ENCODE results near the gene TRIP13. TPM values are rescaled to one million over a fixed set of nuclear protein-coding genes. Genes with fewer than 3 reads are reported as not detected.
"Not testable (repeated sequence)": the region's sequence is repeated elsewhere in the genome, so short reads cannot be mapped to it uniquely, and the experiment has no call there.

The TRIP13 gene
- total and polyA plus RNA-seq, 5 donors = 0.25 to 0.94 (median 0.54) TPM

DNA sequence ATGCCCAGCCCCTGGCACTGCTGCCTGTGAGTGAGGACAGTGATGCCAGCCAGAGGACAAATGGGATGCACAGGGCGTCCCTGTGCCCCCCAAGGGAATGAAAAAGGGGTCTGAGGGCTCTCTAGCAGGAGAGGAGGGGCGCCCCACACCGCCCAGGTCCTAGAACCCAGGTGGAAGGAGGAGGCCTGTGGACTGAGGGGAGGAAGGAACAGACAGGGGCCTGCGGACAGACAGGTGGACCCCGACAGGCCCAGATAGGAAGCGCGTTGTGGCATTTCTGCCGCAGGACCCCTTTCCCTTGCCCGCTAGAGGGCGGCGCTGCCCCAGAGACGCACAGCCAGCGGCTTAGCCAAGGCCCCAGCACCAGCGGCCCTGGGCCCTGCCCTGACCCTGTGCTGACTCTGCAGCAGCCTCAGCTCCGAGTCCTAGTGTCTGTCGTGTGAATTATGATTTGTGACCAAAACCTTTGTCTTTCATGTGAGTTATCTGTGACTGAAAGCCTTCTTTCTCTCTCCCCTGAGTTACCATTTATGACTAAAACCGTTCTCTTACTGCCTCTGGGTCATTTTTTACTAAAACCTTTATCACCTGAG is 30.7 kb downstream of the TRIP13 start:
- ATAC-seq = peak; percentile 89 to 90
- 17% methylated on average over 17 of the region's 17 CpGs for WGBS
- peak; percentile 89 to 95 (median 94) for DNase-seq
- no peak overlapping the region for H3K27ac ChIP-seq (ENCODE audit: low read length)
- no peaks in the 10 kb centered on the region for H3K4me1 ChIP-seq (ENCODE audit: control insufficient read depth, insufficient read depth, low read length)
- H3K4me3 ChIP-seq (ENCODE audit: low read length) = no peak overlapping the region
- H3K9me3 ChIP-seq (ENCODE audit: control insufficient read depth, low read length) = peaks cover 4% of the 10 kb centered on the region
- intact Hi-C loops (cut with DNase I) = loop anchor here (5.0 to 10.0 kb wide), 4 partner anchors 221 to 251 kb away; no protein-coding TSS in a partner anchor
- H3K27me3 ChIP-seq (ENCODE audit: control insufficient read depth, insufficient read depth) = no peaks in the 10 kb centered on the region

DNA sequence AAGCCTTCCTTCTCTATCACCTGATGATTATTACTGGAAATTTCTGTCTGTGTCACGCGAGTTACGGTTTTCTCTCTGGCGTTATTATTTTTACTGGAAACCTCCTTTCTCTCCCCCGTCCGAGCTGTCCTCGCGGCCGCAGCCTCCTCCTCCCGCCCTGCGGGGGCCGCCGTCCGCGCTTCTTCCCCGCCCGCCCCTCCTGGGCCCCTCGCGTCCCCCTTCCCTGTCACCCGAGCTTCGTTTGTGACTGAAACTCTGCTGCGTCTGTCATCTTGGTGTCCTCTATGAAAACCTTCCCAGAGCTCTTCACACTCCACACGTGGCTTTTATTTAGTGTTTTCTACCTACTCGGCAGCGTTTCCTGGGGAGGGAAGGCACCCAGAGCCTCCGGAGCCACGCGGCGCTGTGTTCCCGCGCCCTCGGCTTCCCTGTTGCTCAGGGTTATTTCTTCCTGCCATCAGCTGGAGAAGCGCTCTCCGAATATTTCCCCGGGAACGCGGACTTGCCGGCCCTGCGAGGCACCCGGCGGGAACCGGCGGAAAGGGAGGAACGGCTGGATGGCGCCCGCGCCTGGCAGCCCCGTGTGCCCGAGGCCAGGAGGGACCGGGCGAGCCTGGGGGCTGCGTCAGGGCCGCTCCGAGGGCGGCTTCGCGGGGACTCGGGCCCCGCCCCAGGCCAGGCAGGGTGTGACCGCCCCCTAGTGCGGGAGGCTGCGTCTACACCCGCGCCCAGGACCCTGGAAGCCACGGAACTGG is 33.9 kb downstream of the TRIP13 start:
- Histone ChIP-seq H3K27me3 (ENCODE audit: control insufficient read depth, insufficient read depth) (no peaks in the 10 kb centered on the region), H3K27ac (ENCODE audit: low read length) (no peak overlapping the region), H3K4me1 (ENCODE audit: control insufficient read depth, insufficient read depth, low read length) (no peaks in the 10 kb centered on the region), H3K4me3 (ENCODE audit: low read length) (peak overlapping the region; percentile 2), H3K9me3 (ENCODE audit: control insufficient read depth, low read length) (peaks cover 2% of the 10 kb centered on the region)
- WGBS = 5% methylated on average over 65 of the region's 65 CpGs
- ATAC-seq (peak; percentile 84 to 87), DNase-seq (peak; percentile 57 to 78 (median 77))
- intact Hi-C loops (cut with DNase I) = loop anchor here in 3 of 4 donors (10.0 kb wide), 3 partner anchors 218 to 248 kb away; no protein-coding TSS in a partner anchor

DNA sequence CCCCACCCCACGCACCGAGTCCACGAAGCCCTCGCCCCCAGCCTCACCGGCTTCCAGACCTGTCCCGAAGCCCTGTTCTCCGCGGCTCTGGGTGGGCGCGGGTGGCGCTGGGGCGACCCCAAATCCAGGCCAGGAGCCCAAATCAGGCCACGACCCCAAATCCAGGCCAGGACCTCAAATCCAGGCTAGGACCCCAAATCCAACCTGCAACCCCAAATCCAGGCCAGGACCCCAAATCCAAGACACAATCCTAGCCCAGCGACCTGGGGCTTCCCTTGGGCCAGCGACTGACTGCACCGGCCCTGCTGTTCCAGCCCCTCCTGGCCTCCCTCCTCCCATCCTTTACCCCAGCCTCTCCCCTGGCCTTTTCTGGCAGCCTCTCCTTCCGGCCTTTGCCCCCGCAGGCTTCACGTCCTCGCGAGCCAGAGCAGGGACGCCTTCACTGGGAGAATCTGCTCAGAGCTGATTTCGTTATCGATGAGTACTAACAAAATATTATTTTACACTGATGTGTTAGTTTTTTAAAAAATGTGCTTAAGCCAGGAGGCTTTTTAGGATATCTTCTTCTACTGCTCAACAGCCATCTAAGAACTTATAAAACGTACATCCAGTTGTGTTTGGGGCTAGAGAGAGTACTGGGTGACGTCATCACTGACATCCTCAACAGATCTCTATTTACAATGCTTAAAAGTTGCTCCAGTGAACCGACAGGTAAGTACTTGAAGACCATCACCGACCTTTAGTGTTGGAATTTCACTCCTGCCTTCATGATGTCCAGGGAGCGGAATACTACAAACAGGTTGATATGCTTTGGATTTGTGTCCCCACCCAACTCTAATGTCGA is 34.7 kb downstream of the TRIP13 start:
- Histone ChIP-seq H3K4me1 (ENCODE audit: control insufficient read depth, insufficient read depth, low read length) (peaks cover 2% of the 10 kb centered on the region), H3K27ac (ENCODE audit: low read length) (no peak overlapping the region), H3K27me3 (ENCODE audit: control insufficient read depth, insufficient read depth) (no peaks in the 10 kb centered on the region), H3K9me3 (ENCODE audit: control insufficient read depth, low read length) (peaks cover 2% of the 10 kb centered on the region), H3K4me3 (ENCODE audit: low read length) (no peak overlapping the region)
- 72% methylated on average over 30 of the region's 30 CpGs for WGBS
- intact Hi-C loops (cut with DNase I) = loop anchor here in 3 of 4 donors (10.0 kb wide), 3 partner anchors 217 to 247 kb away; no protein-coding TSS in a partner anchor
- ATAC-seq (peak in 1 of 2 donors; percentile 3), DNase-seq (peak in 1 of 3 donors; percentile 39)

DNA sequence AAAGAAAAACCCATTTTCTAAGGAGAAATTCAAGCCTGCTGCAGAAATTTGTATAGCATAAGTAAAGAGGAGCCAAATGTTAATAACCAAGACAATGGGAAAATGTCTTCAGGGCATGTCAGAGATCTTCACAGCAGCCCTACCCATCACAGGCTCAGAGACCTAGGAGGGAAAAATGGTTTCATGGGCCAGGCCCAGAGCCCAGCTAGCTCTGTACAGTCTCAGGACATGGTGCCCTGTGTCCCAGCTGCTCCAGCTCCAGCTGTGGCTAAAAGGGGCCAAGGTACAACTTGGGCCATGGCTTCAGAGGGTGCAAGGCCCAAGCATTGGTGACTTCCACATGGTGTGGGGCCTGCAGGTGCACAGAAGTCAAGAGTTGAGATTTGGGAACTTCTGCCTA is 36.5 kb downstream of the TRIP13 start:
- not testable (repeated sequence) for H3K27me3 ChIP-seq (ENCODE audit: control insufficient read depth, insufficient read depth); DNase-seq; H3K4me3 ChIP-seq (ENCODE audit: low read length); ATAC-seq; H3K4me1 ChIP-seq (ENCODE audit: control insufficient read depth, insufficient read depth, low read length); H3K9me3 ChIP-seq (ENCODE audit: control insufficient read depth, low read length); H3K27ac ChIP-seq (ENCODE audit: low read length)
- intact Hi-C loops (cut with DNase I) = loop anchor here in 3 of 4 donors (10.0 kb wide), 3 partner anchors 216 to 246 kb away; no protein-coding TSS in a partner anchor

DNA sequence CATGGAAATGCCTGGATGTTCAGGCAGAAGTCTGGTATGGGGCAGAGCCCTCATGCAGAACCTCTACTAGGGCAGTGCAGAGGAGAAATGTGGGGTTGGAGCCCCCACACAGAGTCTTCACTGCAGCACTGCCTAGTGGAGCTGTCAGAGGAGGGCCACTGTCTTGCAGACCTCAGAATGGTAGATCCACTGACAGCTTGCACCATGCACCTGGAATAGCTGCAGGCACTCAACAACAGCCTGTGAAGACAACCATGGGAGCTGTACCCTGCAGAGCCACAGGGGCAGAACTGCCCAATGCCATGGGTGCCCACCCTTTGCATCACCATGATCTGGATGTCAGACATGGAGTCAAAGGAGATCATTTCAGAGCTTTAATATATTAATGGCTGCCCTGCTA is 36.9 kb downstream of the TRIP13 start:
- Histone ChIP-seq H3K4me3 (ENCODE audit: low read length) (no peak overlapping the region), H3K27me3 (ENCODE audit: control insufficient read depth, insufficient read depth) (no peaks in the 10 kb centered on the region), H3K9me3 (ENCODE audit: control insufficient read depth, low read length) (peaks cover 2% of the 10 kb centered on the region), H3K4me1 (ENCODE audit: control insufficient read depth, insufficient read depth, low read length) (peaks cover 2% of the 10 kb centered on the region), H3K27ac (ENCODE audit: low read length) (no peak overlapping the region)
- intact Hi-C loops (cut with DNase I) = loop anchor here in 3 of 4 donors (10.0 kb wide), 3 partner anchors 215 to 245 kb away; no protein-coding TSS in a partner anchor
- DNase-seq (no peak), ATAC-seq (no peak)

DNA sequence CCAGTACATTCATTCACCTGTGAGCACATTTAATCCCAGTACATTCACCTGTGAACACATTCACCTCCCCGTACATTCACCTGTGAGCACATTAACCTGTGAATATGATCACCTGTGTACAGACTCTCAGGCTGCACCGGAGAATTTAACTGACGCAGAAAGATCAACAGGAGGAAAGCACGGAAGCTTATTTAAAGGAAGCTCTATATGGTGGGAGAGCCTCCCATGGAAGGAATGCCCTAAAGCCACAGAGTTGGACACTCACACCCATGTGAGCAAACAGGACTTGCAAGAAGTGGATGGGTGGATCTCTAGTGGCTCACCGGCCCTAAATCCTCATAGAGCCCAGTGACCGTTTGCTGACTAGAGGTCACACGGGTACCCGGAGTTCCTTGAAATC is 38.2 kb downstream of the TRIP13 start:
- peaks cover 2% of the 10 kb centered on the region for H3K9me3 ChIP-seq (ENCODE audit: control insufficient read depth, low read length)
- intact Hi-C loops (cut with DNase I) = no loop called here
- no peak for DNase-seq
- no peak overlapping the region for H3K27ac ChIP-seq (ENCODE audit: low read length)
- no peaks in the 10 kb centered on the region for H3K27me3 ChIP-seq (ENCODE audit: control insufficient read depth, insufficient read depth)
- peaks cover 2% of the 10 kb centered on the region for H3K4me1 ChIP-seq (ENCODE audit: control insufficient read depth, insufficient read depth, low read length)
- WGBS = 89% methylated on average over 8 of the region's 8 CpGs
- ATAC-seq = no peak
- no peak overlapping the region for H3K4me3 ChIP-seq (ENCODE audit: low read length)

DNA sequence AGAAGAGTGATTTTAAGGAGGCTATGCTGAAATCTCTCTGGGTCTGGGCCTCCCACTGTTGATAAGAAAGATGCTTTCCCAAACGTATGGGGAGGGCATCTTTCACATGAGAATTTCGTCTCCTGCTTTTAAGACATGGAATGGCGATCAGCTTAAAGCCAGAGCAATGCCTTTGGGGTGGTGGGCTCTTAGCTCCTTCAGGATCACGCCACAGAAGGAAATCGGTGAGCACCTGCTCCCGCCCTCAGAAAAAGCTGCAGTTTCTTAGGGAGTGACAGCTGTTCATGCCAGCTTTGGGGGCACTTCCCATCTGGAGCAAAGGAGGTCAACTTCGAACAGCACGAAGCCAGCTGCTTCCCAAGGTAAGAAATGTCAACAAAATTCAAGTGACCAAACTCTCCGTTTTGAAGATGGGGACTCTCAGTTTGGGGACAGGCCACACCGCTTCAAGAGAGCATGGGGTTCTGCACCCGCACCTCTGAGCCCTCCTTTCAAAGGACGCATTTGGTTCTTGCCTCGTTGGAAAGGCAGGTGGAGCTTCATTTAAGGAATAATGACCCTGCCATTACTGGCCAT is 39.0 kb downstream of the TRIP13 start:
- DNase-seq = no peak
- H3K4me3 ChIP-seq (ENCODE audit: low read length) = no peak overlapping the region
- no peak for ATAC-seq
- H3K4me1 ChIP-seq (ENCODE audit: control insufficient read depth, insufficient read depth, low read length) = peaks cover 2% of the 10 kb centered on the region
- H3K9me3 ChIP-seq (ENCODE audit: control insufficient read depth, low read length) = peaks cover 2% of the 10 kb centered on the region
- H3K27ac ChIP-seq (ENCODE audit: low read length) = no peak overlapping the region
- intact Hi-C loops (cut with DNase I) = no loop called here
- H3K27me3 ChIP-seq (ENCODE audit: control insufficient read depth, insufficient read depth) = no peaks in the 10 kb centered on the region
- WGBS = 84% methylated on average over 13 of the region's 13 CpGs

DNA sequence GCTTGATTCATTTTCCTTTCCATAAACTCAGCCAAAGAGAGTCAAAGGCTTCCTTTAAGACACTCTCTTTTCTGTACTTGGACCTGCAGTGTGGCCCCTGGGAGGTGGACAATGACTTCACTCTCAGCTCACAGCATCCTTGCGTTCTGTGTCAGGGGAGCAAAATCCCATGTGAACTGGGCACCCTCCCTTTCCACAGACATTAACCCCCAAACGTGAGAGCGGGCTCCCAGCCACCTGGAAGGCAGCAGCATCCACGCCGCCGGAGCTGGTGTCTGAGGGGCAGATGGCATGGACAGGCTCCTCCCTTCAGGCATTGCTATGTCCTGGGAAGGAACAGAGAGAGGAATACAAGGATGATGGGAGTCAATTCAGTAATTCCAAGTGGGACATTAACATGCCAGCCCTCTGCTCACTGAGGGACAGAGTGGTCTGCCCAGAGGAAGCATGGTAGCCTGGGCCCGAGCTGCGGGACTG is 39.5 kb downstream of the TRIP13 start:
- Histone ChIP-seq H3K9me3 (ENCODE audit: control insufficient read depth, low read length) (peaks cover 2% of the 10 kb centered on the region), H3K27ac (ENCODE audit: low read length) (peak overlapping the region; percentile 14), H3K4me3 (ENCODE audit: low read length) (no peak overlapping the region), H3K27me3 (ENCODE audit: control insufficient read depth, insufficient read depth) (no peaks in the 10 kb centered on the region), H3K4me1 (ENCODE audit: control insufficient read depth, insufficient read depth, low read length) (peaks cover 2% of the 10 kb centered on the region)
- DNase-seq (peak in 1 of 3 donors; percentile 47), ATAC-seq (no peak)
- intact Hi-C loops (cut with DNase I) = no loop called here
- 74% methylated on average over 8 of the region's 8 CpGs for WGBS

DNA sequence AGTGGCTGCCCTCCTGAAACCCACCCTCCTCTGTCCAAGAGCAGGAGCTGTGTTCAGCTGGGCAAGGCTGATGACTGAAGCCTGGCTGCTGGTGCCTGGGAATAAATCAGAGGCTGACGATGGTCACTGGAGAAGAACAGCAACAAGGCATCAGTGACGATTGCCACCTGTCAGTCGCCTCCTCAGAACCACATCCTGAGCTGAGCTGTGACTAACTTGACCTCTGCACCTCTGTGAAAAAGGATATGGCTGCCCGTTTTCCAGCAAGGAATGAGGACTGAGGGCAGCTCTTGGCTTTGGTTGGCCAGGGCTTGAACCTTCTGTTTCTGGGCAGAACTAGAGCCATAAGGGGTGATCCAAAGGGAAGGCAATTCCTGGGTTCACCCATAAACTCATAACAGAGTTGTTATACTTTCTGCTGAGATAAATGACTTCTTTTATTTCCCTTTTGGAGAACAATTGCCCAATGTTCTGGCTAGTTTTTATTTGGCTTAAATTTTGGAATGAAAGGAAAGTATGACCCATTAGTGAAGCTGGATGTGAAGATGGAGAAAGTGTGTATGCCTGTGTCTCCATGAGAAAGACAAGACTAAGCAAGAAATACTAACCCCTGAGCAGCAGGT is 40.1 kb downstream of the TRIP13 start:
- Histone ChIP-seq H3K4me1 (ENCODE audit: control insufficient read depth, insufficient read depth, low read length) (peaks cover 2% of the 10 kb centered on the region), H3K27me3 (ENCODE audit: control insufficient read depth, insufficient read depth) (no peaks in the 10 kb centered on the region), H3K4me3 (ENCODE audit: low read length) (no peak overlapping the region), H3K27ac (ENCODE audit: low read length) (peak overlapping the region; percentile 19), H3K9me3 (ENCODE audit: control insufficient read depth, low read length) (peaks cover 2% of the 10 kb centered on the region)
- ATAC-seq (peak; percentile 77 to 86), DNase-seq (peak in 2 of 3 donors; percentile 42 to 62)
- intact Hi-C loops (cut with DNase I) = no loop called here
- WGBS = 50% methylated on average over 4 of the region's 4 CpGs

DNA sequence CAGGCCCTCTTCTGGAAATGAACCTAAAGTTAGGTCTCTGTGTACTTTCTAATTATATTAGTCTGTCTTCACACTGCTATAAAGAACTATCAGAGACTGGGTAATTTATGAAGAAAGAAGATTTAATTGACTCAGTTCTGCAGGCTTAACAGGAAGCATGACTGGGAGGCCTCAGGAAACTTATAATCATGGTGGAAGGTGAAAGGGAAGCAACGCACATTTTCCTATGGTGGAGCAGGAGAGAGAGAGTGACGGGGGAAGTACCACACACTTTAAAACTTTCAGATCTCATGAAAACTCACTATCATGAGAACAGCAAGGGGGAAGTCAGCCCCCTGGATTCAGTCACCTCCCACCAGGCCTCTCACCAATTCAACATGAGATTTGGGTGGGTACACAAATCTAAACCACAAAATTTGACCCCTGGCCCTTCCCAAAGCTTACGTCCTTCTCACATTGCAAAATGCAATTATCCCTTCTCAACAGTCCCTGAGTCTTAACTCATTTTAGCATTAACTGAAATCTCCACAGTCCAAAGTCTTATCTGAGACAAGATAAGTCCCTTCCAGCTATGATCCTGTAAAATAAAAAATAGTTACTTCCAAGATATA is 40.7 kb downstream of the TRIP13 start:
- Histone ChIP-seq H3K4me1 (ENCODE audit: control insufficient read depth, insufficient read depth, low read length) (peaks cover 2% of the 10 kb centered on the region), H3K27ac (ENCODE audit: low read length) (peak overlapping the region; percentile 59), H3K9me3 (ENCODE audit: control insufficient read depth, low read length) (peaks cover 2% of the 10 kb centered on the region), H3K4me3 (ENCODE audit: low read length) (no peak overlapping the region), H3K27me3 (ENCODE audit: control insufficient read depth, insufficient read depth) (no peaks in the 10 kb centered on the region)
- intact Hi-C loops (cut with DNase I) = no loop called here
- ATAC-seq (peak; percentile 39 to 47), DNase-seq (no peak)
- 66% methylated on average over 3 of the region's 3 CpGs for WGBS
